ENCODE measurements around the gene PRR14.
"Not testable (repeated sequence)": the region's sequence is repeated elsewhere in the genome, so short reads cannot be mapped to it uniquely, and the experiment has no call there.

PRR14 gene

DNA sequence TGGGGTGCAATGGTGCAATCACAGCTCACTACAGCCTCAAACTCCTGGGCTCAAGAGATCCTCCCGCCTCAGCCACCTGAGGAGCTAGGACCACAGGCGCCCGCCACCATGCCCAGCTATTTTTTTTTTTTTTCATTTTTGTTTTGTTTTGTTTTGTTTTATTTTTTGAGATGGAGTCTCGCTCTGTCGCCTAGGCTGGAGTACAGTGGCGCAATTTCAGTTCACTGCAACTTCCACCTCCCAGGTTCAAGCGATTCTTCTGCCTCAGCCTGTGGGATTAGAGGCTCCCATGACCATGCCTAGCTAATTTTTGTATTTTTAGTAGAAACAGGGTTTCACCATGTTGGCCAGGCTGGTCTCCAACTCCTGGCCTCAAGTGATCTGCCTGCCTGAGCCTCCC is 18.3 kb upstream of the PRR14 start:
- not testable (repeated sequence) for DNase-seq (ENCODE audit: low spot score)

DNA sequence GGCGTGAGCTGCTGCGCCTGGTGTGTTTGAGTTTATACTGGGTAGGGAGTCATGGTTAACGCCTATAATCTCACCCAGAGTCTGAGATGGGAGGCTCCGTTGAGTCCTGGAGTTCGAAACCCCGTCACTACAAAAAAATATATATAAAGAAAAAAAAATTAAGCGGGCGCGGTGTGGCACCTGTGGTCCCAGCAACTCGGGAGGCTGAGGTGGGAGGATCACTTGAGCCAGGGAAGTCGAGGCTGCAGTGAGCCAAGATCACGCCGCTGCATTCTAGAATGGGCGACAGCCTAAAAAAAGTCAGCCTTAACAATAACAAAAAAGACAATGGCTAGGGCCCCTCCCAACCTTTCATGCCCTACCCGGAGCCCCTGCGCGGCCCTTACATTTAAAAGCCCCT is 17.2 kb upstream of the PRR14 start:
- no peak for DNase-seq (ENCODE audit: low spot score)

GRCh38 chr16:30636599-30636998 is 14.2 kb upstream of the PRR14 start:
- no peak for DNase-seq (ENCODE audit: low spot score)

GRCh38 chr16:30637139-30637538 is 13.6 kb upstream of the PRR14 start:
- DNase-seq (ENCODE audit: low spot score), result not testable (repeated sequence)

DNA sequence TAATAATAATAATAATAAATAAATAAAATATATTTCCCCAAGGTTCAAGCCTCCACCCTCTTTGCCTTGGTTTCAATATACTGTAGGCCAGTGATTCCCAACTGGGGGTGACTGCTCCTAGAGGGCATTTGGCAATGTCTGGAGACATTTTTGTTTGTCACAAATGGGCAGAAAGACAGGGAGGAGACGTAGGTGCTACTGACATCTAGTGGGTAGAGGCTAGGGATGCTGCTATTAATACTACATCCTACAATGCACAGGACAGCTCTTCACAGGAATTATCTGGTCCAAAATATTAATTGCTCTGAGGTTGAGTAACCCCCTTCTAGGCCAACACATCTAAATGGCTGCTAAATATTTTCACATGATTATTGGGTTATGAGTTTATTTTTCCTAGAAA is 12.8 kb upstream of the PRR14 start:
- DNase-seq (ENCODE audit: low spot score), result peak; percentile 45

DNA sequence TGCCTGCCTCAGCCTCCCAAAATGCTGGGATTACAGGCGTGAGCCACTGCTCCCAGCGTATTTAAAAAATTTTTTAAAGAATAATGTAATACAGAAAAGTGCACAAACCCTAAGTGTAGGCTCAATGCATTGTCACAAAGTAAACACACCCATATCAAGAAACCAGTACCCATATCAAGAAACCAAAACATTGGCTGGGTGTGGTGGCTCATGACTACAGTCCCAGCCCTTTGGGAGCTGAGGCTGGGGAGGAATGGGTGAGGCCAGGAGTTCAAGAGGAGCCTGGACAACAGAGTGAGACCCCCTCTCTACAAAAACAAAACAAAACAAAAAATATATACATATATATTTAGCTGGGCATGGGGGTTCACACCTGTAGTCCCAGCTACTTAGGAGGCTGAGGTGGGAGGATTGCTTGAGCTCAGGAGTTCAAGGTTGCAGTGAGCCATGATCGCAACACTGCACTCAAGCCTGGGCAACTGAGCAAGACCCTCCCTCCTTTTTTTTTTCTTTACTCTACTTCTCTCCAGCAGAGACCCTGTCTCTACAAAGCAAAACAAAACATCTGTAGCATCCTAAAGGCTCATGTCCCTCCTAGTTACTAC is 9.3 kb upstream of the PRR14 start:
- no peak for DNase-seq (ENCODE audit: low spot score)

DNA sequence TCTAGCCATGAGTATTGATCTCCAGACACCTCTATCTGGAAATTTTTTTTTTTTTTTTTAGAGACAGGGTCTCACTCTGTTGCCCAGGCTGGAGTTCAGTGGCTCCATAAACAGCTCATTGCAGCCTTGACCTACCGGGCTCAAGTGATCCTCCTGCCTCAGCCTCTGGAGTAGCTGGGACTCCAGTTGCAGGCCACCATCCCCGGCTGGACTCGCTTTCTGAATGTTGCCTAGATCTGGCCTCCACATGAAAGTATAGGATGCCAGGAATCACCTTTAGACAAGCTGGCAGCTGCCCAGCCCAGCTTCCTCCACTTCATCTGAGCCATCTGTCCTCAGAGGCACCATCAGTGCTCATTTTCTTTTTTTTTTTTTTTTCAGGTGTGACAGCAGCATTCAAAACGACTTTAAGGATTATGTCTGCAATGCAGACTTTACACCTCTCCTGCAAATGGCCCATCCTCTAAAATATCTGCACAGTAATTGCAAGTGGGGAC is 6.4 kb upstream of the PRR14 start:
- DNase-seq (ENCODE audit: low spot score), result no peak

DNA sequence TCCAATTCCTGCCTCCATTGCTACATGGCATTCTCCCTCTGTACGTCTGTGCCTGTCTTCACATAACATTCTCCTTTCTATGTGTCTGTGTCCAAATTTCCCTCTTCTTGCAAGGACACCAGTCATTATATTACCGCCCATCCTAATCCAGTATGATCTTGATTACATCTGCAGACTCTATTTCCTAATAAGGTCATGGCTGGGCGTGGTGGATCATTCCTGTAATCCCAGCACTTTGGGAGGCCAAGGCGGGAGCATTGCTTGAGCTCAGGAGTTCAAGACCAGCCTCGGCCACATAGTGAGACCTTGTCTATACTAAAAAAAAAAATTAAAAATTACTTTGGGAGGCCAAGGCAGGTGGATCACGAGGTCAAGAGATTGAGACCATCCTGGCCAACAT is 5.0 kb upstream of the PRR14 start:
- DNase-seq (ENCODE audit: low spot score), result no peak

- DNase-seq (ENCODE audit: low spot score), result no peak
Measured at GRCh38 chr16:30647274-30647571, 3.5 kb upstream of the PRR14 start.

DNA sequence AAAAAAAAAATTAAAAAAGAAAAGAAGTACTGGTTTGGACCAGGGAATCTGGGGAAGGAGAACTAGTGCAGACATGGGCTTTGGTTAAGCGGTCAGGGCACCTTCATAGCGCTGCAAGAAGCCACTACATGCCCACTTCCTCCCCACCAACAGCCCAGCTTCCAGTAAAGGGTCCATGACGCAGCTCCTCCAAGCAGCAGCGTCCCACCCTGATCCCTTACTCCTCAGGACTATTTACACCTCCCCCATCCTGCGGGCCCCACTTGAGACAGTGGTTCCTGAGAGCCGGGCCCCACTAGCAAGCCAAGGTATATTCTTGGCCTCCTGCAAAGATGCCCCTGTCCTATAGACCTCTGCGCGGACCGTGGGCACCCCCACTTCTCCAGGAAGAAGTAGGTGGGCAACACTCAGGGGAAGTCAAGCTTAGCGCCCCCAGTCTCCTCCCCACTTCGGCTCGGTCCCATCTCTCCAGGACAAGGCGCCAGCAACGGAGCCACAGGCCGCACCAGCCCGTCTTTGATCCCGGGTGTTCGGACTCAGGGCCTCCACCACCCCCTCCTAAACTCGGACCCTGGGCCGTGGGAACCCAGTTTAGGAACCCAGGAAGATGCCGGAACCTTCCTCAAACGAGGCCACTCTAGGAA is 913 bp upstream of the PRR14 start:
- no peak for DNase-seq (ENCODE audit: low spot score)

DNA sequence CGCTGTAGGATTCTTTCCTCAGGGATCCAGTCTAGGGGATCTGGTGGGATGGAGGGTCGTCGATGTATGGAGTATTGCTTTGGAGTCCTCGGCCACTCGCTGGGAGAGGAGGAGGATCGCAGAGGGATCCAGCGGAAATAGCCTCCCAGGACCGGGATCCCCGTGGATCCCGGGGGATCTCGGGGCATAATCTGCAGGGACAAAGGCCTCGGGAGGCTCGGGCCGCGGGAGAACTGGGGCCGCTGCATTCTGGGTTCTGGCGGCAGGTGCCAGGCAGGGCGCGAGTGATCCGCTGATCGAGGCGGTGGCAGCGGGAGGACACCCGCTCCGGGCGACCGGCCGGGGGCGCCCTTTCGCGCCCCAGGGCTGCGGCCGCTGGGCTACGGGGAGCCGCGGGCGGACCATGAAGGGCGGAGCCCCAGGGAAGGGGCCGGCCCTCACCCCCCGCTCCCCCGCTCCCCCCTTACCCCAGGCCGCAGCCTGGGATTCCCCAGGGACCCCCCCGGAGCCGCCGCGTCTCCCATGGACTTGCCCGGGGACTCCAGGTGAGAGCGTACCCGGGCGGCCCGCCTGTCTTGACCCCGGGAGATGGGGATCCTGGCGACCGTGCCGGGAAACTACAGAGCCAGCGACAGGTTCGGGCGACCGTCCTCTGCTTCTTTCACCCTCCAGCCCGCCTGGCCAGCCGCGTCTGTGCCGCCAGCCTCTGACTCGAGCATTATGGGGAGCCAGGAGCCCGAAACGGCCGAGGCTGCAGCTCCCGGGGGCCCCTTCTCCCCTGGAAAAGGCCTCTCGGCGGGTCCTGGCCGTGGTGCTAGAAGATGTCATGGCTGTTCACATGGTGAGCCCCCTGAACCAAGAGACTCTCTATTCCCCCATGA is 604 bp downstream of the PRR14 start:
- peak; percentile 64 for DNase-seq (ENCODE audit: low spot score)

- DNase-seq (ENCODE audit: low spot score), result no peak
Measured at GRCh38 chr16:30652005-30652296, 1.2 kb downstream of the PRR14 start.

GRCh38 chr16:30652718-30653117 is 2.0 kb downstream of the PRR14 start:
- DNase-seq (ENCODE audit: low spot score), result no peak

GRCh38 chr16:30654856-30655255 is 4.1 kb downstream of the PRR14 start:
- DNase-seq (ENCODE audit: low spot score), result no peak

- DNase-seq (ENCODE audit: low spot score), result no peak
Measured at GRCh38 chr16:30655815-30656347, 5.1 kb downstream of the PRR14 start.

- DNase-seq (ENCODE audit: low spot score), result no peak
Measured at GRCh38 chr16:30656388-30656787, 5.6 kb downstream of the PRR14 start.

DNA sequence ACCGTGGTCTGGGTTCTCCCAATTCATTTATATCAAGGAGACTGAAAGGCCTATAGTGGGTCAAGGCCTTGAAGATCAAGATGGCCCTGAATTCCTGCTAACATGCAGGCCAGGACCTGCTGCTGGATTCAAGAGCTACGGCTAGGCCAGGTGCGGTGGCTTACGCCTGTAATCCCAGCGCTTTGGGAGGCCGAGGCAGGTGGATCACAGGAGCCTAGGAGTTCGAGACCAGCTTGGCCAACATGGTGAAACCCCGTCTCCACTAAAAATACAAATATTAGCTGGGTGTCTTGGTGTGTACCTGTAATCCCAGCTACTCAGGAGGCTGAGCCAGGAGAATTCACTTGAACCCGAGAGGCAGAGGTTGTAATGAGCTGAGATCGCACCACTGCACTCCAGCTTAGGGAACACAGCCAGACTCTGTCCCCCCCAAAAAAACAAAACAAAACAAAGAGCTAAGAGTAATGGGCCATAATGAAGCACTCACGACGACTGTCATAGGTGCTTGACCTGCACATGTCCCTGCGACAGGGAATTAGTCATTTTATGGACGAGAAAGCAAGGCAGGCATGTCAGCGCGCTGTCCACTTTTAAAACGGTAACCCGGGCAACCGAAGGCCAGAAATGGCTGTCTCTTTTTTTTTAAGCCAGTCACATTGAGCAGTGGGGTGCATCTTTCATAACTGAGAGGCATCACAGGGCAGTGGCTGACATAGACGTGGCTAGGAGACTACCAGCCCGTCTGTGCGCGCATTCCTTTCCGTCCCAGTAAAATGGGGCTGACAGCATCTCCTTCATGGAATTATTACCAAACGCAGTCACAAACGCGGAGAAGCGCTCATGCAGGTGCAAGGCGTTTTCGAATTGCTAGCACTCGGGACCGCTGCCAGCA is 6.5 kb downstream of the PRR14 start:
- peak; percentile 38 for DNase-seq (ENCODE audit: low spot score)

GRCh38 chr16:30657866-30658730 is 7.3 kb downstream of the PRR14 start, which contains the start of gene FBRS:
TSS of gene FBRS (plus strand) at chr16:30658431. CDS start at chr16:30659519, 1,088 bp downstream.
- DNase-seq (ENCODE audit: low spot score), result peak; percentile 100

DNA sequence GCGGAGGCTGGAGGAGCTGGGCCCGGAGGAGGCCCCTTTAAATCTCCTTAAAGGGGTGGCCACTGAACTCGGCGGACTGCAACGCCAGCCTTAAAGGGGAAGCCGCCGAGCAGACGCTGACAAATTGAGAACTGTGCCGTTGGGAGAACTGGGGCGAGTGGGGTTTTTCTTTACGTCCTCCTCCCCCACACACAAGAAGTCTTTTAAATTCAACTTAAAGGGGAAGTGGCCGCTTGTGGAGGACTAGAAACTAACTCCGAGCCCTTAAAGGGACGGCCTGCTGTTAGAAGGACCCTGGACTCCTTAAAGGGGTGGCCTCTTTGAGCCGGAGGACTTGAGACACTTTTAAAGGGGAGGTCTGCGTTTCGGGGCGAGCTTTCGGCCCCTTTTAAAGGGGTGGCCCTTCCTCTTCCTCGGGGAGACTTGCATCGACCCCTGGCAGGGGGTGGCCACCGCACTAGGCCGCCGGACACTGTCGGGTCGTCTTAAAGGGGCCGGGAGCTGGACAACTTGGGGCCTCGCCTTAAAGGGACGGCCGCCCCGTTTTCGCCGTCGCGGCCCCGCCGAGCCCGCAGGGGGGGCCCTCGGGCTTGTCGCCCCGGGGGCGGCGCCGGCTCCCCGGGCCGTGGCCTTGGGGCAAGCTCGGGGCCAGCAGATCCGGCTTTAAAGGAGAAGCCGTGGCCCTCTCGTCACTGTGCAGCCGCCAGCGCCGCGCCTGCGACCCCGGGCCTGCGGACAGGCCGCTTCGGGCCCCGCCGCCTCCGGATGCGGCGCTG is 8.2 kb downstream of the PRR14 start:
- no peak for DNase-seq (ENCODE audit: low spot score)

Data from LoVo (cell line).